ENCODE measurements around the gene DPH7.
"Not testable (repeated sequence)": the region's sequence is repeated elsewhere in the genome, so short reads cannot be mapped to it uniquely, and the experiment has no call there.

The DPH7 gene

GRCh38 chr9:137515338-137515724, 63.4 kb downstream of the DPH7 start:
- no peak for DNase-seq

GRCh38 chr9:137514691-137515337, 63.9 kb downstream of the DPH7 start:
- no peak for DNase-seq

DNA sequence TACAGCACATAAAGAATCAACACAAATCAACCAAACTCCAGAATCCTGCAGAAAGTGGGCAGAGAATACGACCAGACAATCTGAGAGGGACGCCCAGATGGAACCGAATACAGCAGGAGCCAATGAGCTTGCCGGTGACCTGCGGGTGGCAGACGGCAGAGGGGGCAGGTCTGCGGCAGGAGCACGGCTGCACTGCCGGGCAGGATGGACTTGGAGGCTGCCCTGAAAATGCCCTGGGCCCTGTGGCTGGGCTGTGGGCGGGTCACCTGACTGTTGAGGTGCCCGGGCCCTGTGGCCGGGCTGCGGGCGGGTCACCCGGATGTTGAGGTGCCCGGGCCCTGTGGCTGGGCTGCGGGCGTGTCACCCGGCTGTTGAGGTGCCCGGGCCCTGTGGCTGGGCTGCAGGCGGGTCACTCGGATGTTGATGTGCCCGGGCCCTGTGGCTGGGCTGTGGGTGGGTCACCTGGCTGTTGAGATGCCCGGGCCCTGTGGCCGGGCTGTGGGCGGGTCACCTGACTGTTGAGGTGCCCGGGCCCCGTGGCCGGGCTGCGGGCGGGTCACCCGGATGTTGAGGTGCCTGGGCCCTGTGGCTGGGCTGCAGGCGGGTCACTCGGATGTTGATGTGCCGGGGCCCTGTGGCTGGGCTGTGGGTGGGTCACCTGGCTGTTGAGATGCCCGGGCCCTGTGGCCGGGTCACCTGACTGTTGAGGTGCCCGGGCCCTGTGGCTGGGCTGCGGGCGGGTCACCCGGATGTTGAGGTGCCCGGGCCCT, 64.7 kb downstream of the DPH7 start:
- not testable (repeated sequence) for DNase-seq

GRCh38 chr9:137513136-137513535, 65.6 kb downstream of the DPH7 start:
- DNase-seq: not testable (repeated sequence)

DNA sequence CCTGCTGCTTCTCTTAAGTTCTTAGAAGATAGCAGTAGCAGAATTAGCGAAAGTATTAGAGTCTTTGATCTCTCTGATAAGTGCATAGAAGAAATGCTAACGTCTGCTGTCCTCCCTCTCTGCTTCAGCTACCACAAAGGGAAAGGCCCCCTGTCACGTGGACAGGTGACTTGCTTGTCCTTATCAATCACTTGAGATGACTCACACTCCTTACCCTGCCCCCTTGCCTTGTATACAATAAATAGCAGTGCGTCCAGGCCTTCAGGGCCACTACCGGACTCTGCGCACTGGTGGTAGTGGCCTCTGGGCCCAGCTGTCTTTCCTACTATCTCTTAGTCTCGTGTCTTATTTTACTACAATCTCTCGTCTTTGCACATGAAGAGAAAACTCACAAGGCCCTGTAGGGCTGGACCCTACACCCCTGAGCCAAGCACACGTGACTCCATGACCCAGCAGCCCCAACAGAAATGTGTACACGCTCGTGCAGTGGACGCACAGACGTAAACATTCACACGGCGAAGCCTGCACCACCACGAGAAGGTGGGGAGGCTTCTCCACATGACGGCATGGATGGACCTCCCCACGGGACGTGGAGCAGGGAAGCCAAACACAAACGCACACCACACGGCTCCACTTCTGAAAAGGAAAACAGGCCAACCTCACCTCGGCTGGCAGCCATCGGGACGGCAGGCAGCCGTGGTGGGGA, 66.8 kb downstream of the DPH7 start:
- no peak for DNase-seq

DNA sequence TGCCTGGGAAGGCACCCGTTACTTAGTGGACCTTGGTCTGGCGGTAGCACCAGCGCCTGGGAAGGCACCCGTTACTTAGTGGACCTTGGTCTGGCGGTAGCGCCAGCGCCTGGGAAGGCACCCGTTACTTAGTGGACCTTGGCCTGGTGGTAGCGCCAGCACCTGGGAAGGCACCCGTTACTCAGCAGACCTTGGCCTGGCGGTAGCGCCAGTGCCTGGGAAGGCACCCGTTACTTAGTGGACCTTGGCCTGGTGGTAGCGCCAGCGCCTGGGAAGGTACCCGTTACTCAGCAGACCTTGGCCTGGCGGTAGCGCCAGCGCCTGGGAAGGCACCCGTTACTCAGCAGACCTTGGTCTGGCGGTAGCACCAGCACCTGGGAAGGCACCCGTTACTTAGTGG, 67.6 kb downstream of the DPH7 start:
- DNase-seq: not testable (repeated sequence)

DNA sequence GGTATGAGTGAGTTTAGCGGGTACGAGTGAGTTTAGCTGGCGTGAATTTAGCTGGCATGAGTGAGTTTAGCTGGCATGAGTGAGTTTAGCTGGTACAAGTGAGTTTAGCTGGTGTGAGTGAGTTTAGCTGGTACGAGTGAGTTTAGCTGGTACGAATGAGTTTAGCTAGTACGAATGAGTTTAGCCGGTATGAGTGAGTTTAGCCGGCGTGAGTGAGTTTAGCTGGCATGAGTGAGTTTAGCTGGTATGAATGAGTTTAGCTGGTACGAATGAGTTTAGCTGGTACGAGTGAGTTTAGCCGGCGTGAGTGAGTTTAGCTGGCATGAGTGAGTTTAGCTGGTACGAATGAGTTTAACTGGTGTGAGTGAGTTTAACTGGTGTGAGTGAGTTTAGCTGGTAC, 69.5 kb downstream of the DPH7 start:
- no peak for DNase-seq

DNA sequence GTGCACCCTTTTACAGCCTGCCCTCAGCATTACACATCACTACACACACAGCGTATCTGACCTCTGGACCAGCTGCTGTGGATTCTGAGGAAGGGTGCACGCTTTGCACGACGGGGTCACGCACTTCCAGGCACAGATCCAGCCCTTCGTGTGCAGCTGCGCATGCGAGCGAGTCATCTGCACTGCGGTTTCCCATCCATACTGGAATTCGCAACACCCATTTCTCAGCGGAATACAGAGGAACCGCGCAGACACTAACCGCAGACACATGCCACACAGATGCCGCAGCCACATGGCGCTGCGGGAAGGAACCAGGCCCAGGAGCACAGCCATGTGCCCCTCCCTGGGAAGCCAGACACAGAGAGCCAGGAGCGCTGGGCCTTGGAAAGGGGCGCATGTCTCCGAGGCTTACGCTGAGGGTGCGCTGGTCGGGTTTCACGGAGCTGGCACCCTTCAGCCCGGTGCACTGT, 72.0 kb downstream of the DPH7 start:
- DNase-seq: no peak

DNA sequence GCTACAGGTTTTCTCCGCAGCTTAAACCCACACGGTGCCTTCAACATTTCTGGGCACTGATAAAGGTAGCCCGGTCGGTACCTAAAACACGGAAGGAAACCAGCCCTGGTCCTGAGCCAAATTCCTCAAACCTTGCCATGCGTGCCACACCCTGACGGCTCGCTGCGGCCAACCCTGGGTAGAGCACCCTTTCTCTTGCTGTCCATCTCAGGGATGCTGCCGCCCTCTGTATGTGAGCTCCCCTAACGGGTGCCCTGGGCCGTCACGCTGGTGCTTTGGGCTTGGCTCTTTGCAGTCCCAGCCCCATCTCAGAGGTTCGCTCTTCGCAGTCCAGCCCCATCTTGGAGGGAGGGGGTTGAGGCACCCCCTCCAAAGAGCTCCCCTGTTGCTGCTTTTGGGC, 72.5 kb downstream of the DPH7 start:
- DNase-seq: no peak

DNA sequence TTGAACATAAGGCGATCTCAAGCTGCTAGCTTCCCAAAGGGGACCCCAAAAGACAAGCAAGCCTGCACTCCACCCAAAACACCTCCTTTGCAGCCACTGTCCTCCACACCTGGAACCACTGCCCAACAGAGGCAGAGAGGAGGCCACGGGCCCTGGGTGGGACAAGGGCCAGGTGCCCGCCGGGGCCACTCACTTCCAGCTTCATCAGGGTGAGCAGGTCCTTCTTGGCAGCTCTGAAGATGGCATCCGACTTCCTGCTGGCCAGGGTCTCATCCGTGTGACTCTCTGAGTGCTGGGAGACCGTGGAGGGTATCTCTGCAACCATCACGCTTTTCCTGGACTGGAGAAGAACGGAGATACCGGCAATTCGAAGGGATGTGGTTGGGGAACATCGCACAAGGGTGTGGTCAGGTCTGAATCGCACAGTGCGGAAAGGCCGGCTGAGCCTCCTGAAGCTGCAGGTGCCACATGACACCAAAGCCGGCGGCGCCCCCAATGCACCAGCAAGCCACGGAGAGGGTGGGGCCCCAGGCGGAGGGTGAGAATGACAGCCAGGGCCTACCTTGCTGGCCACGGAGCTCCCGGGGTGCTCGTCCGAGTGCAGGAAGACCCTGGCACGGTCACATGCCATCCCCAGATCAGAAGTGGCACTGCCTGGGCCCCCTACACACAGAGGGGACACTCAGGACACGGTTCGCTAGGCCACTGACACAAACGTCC, 73.1 kb downstream of the DPH7 start:
- DNase-seq: no peak

All from bone marrow (tissue), 2 donors.